Ovary (tissue), 9 donors: ENCODE measurements around the gene NRXN3. TPM values are rescaled to one million over a fixed set of nuclear protein-coding genes. Genes with fewer than 3 reads are reported as not detected.

Experiments used
- DNase-seq, 5 donors: peaks; one replicate each; pipeline ENCODE4 v3.0.0-alpha.2; 2019 to 2020
- H3K27ac ChIP-seq, 2 donors: fragments of 200-600 bp; one replicate each; pipeline versions ENCODE4 v1.5.1 to v1.8.0; 2019 to 2022
- H3K27me3 ChIP-seq: fragments of 200-600 bp; one replicate; pipeline ENCODE4 v1.8.0; 2022
- H3K36me3 ChIP-seq: fragments of 200-600 bp; sonication (generic); one replicate; pipeline ENCODE4 v1.5.1; 2019
- H3K4me1 ChIP-seq: one replicate; pipeline ENCODE4 v1.8.1; 2013; ENCODE audit warnings: mild to moderate bottlenecking, moderate library complexity; ENCODE audit not compliant: insufficient read depth
- H3K4me3 ChIP-seq: fragments of 200-600 bp; sonication (generic); one replicate; pipeline ENCODE4 v1.5.1; 2017
- H3K9me3 ChIP-seq, 2 donors: fragments of 200-600 bp in 1 of 2; sonication (generic) in 1 of 2; one replicate each; pipeline versions ENCODE4 v1.5.1 to v1.8.1; 2013 to 2019; ENCODE audit warnings: mild to moderate bottlenecking in 1 of 2, moderate library complexity in 1 of 2
- CTCF ChIP-seq, 3 donors: fragments of 450-650 bp in 2 of 3; fragments of 200-600 bp in 1 of 3; IDR thresholded peaks; one replicate each; pipeline versions ENCODE4 v1.5.1 to v1.8.0; 2016 to 2022; ENCODE audit warnings: antibody characterized with exemption in 3 of 3, mild to moderate bottlenecking in 1 of 3
- EP300 ChIP-seq: sonication (generic); formaldehyde crosslinking; IDR thresholded peaks from one replicate; pipeline ENCODE4 v1.6.1; 2017; ENCODE audit warnings: antibody characterized with exemption
- POLR2A ChIP-seq: fragments of 450-650 bp; IDR thresholded peaks from one replicate; pipeline ENCODE4 v1.6.1; 2017; ENCODE audit warnings: antibody characterized with exemption, mild to moderate bottlenecking, moderate library complexity
- WGBS, 3 donors: extraction: QIAGEN DNeasy Blood & Tissue Kit in 1 of 3; methylation state at CpG; one replicate each; pipeline versions ENCODE4 v1.1.5 to v1.1.7; 2013 to 2017; 5-methylcytosine and 5-hydroxymethylcytosine counted together
- intact Hi-C, 4 donors: fragments of 100-400 bp; cut with DNase I; formaldehyde crosslinking; loops; one replicate each; pipeline versions ENCODE4 v1.11.0 to v1.15.1; 2022 to 2023
- polyA plus RNA-seq, 2 donors: library from polyadenylated mRNA; stranded (reverse); fragments of 200-250 nt in 1 of 2; fragments of 350-450 nt in 1 of 2; fragmentation: Illumina TruSeq in 1 of 2; extraction: RNeasy Lipid Tissue Mini Kit (QIAGEN cat#74804) in 1 of 2; gene quantifications; one replicate each; pipeline ENCODE4 v1.2.3, GENCODE V29; 2013 to 2014
- total RNA-seq, 7 donors: library from RNA; depleted of rRNA in 2 of 7; stranded (reverse); fragments of >200 nt in 2 of 7; fragmentation: NEBNext Ultra II Directional in 3 of 7; extraction: Animal tissue kit (Norgen Biotek cat#: 25700) in 3 of 7; gene quantifications; one replicate each; pipeline versions ENCODE4 v1.1.0 to v1.2.4, GENCODE V29; 2016 to 2023
- donor health status: DM: no; HTN: no; CAD: no; lungs with moderate emphysema.
- donor health status: DM: no; HTN: no; CAD: no.
- donor health status: Bipolar disorder and iron deficiency.
- donor health status: DM: yes; HTN: yes; CAD: no.
- donor health status: DM: no; HTN: no; CAD: no.
- donor health status: DM: yes; HTN: yes; CAD: no.

NRXN3 gene
- total and polyA plus RNA-seq, 9 donors, result 0.28 to 6.2 (median 0.82) TPM

GRCh38 chr14:79050787-79051727 is 880.9 kb downstream of the NRXN3 start:
- 34 to 51% (median 49%) methylated on average over 6 of the region's 6 CpGs for WGBS, 3 donors
- Histone ChIP-seq H3K9me3 (no peaks in the 10 kb centered on the region), H3K27me3 (no peaks in the 10 kb centered on the region), H3K4me1 (no peaks in the 10 kb centered on the region), H3K4me3 (no peak overlapping the region), H3K36me3 (no peaks in the 10 kb centered on the region), H3K27ac (no peak overlapping the region)
- DNase-seq, result no peak
- intact Hi-C loops, result no loop called here
- TF ChIP-seq EP300 (no peak), CTCF (IDR thresholded peaks at IDR 0.05) (no peak), POLR2A (no peak)

- H3K4me3 ChIP-seq, result no peak overlapping the region
- no peaks in the 10 kb centered on the region for H3K4me1 ChIP-seq
- H3K27ac ChIP-seq, result no peak overlapping the region
- H3K36me3 ChIP-seq, result no peaks in the 10 kb centered on the region
- no peaks in the 10 kb centered on the region for H3K9me3 ChIP-seq
- TF ChIP-seq POLR2A (no peak), EP300 (no peak), CTCF (IDR thresholded peaks at IDR 0.05) (no peak)
- H3K27me3 ChIP-seq, result no peaks in the 10 kb centered on the region
- 70 to 73% (median 70%) methylated on average over 4 of the region's 4 CpGs for WGBS, 3 donors
- intact Hi-C loops, result no loop called here
- DNase-seq, result no peak
These were observed 881.6 kb downstream of the NRXN3 start for GRCh38 chr14:79051742-79052141.

- Histone ChIP-seq H3K36me3 (no peaks in the 10 kb centered on the region), H3K27ac (no peak overlapping the region), H3K4me1 (no peaks in the 10 kb centered on the region), H3K4me3 (no peak overlapping the region), H3K27me3 (no peaks in the 10 kb centered on the region), H3K9me3 (no peaks in the 10 kb centered on the region)
- TF ChIP-seq POLR2A (no peak), EP300 (no peak)
- intact Hi-C loops, result no loop called here
- WGBS, 3 donors, result 38 to 58% (median 42%) methylated on average over 1 of the region's 1 CpG
- DNase-seq, result no peak
These were observed 886.7 kb downstream of the NRXN3 start for GRCh38 chr14:79056879-79057278.

GRCh38 chr14:79057333-79057732 is 887.2 kb downstream of the NRXN3 start:
- H3K27me3 ChIP-seq, result no peaks in the 10 kb centered on the region
- no peak overlapping the region for H3K4me3 ChIP-seq
- intact Hi-C loops, result no loop called here
- TF ChIP-seq EP300 (no peak), POLR2A (no peak), CTCF (IDR thresholded peaks at IDR 0.05) (no peak)
- 64 to 77% (median 71%) methylated on average over 2 of the region's 2 CpGs for WGBS, 3 donors
- no peaks in the 10 kb centered on the region for H3K4me1 ChIP-seq
- H3K27ac ChIP-seq, result no peak overlapping the region
- no peak for DNase-seq
- H3K9me3 ChIP-seq, result no peaks in the 10 kb centered on the region
- no peaks in the 10 kb centered on the region for H3K36me3 ChIP-seq

- WGBS, 3 donors, result 34 to 50% (median 35%) methylated on average over 3 of the region's 3 CpGs
- Histone ChIP-seq H3K27me3 (no peaks in the 10 kb centered on the region), H3K4me1 (no peaks in the 10 kb centered on the region), H3K27ac (no peak overlapping the region), H3K9me3 (no peaks in the 10 kb centered on the region), H3K36me3 (no peaks in the 10 kb centered on the region), H3K4me3 (no peak overlapping the region)
- TF ChIP-seq POLR2A, result no peak
- TF ChIP-seq EP300, result no peak
- no peak for TF ChIP-seq CTCF (IDR thresholded peaks at IDR 0.05)
- DNase-seq, result no peak
- intact Hi-C loops, result no loop called here
These were observed 892.1 kb downstream of the NRXN3 start for GRCh38 chr14:79062226-79062625.
